ENCODE data around the gene MMAB.

The MMAB gene

DNA sequence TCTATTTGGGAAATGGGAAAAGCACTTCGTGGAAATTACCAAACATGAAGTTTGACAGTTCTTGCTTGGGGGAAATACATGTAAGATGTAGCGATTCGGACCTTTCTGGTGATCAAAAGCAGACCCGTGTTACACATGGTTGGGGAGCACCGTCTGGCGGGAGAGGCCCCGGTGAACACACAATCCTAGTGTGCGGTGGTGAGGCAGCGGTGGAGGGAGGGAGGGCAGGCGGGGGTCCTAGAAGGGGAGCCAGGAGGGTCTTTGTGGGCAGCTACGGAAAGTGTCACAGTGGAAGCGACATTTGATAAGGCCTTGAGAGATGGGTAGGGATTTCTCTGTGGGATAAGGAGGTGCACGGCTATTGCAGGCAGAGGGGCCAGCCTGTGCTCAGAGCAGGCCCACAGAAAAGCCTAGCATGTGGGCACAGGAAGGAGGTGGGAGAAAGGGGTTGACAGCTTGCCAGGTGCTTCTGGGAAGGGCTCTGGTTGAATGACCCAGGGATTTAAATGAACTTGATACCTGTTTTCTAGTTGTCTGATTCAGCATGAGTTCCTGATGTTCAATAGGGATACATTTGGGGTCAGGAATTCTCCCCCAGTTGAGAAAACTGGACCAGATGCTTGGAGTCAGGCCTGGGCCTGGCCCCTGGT is 7.5 kb upstream of the MMAB start:
- no peak overlapping the region for H3K4me3 ChIP-seq (ENCODE audit: low read length)
- TF ChIP-seq, protein P1, sequence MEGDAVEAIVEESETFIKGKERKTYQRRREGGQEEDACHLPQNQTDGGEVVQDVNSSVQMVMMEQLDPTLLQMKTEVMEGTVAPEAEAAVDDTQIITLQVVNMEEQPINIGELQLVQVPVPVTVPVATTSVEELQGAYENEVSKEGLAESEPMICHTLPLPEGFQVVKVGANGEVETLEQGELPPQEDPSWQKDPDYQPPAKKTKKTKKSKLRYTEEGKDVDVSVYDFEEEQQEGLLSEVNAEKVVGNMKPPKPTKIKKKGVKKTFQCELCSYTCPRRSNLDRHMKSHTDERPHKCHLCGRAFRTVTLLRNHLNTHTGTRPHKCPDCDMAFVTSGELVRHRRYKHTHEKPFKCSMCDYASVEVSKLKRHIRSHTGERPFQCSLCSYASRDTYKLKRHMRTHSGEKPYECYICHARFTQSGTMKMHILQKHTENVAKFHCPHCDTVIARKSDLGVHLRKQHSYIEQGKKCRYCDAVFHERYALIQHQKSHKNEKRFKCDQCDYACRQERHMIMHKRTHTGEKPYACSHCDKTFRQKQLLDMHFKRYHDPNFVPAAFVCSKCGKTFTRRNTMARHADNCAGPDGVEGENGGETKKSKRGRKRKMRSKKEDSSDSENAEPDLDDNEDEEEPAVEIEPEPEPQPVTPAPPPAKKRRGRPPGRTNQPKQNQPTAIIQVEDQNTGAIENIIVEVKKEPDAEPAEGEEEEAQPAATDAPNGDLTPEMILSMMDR (IDR thresholded peaks at IDR 0.05; ENCODE audit: insufficient read depth, low read depth, low read length, missing control alignments) = no peak
- no peak for DNase-seq (ENCODE audit: low read depth)

DNA sequence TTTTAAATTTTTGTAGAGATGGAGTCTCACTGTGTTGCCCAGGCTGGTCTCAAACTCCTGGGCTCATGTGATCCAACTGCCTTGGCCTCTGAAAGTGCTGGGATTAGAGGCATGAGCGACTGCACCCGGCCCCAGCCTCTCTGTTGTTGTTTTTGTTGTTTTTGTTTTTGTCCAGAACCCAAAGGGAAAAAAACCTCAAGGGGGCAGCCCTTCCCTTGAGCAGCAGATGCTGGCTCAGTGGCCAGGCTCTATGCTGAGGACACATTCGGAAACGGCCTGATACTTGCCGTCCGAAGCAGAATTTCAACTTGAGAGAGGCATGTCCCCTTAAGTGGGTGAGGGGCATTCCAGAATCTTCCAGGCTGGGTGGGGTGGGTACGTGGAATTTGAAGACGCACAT is 7.0 kb upstream of the MMAB start:
- TF ChIP-seq, protein P1 (IDR thresholded peaks at IDR 0.05; ENCODE audit: insufficient read depth, low read depth, low read length, missing control alignments) = no peak
- no peak overlapping the region for H3K4me3 ChIP-seq (ENCODE audit: low read length)
- no peak for DNase-seq (ENCODE audit: low read depth)

DNA sequence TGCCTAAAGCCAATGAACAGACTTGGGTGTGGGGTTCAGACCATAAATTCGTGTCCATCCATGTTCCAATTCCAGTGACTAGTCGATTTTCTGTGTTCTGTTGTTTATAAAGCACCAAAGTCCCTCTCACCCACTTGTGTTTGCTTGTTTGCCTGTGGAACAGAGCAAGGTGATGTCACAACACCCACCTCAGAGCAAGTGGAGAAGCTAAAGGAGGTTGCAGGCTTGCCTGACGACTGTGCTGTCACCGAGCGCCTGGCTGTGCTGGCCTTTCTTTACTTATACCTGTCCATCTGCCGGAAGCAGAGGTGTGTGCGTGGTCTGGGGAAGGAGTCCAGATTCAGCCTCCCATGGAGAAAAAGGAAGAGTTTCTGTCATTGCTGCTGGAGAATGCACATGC is 6.3 kb upstream of the MMAB start:
- H3K4me3 ChIP-seq (ENCODE audit: low read length) = no peak overlapping the region
- TF ChIP-seq, protein P1 (IDR thresholded peaks at IDR 0.05; ENCODE audit: insufficient read depth, low read depth, low read length, missing control alignments) = no peak

DNA sequence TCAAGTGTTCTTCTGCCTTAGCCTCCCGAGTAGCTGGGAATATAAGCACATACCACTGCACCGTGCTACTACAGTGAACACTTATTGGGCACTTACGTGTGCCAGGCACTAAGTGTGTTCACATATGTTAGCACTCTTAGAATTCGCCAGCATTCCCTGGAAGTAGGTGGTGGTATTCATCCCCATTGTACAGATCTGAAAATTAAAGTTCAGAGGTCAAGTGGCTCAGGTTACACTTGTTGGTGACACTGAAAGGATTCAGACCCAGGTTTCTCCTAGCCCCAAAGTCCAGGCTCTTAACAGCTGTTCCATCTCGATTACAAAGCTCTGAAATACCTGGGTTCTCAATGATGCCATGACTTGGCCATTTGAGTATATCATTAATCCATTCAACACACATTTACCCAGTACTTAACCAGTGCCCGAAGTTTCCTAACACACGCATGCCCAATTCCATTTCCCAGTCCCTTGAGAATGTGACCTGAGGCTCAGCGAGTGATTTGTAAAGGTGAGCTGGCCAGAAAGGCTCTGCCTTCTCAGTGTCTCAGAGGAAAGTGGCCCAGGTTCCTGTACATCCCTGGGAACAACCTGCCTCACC is 5.1 kb upstream of the MMAB start:
- no peak for DNase-seq (ENCODE audit: low read depth)
- no peak overlapping the region for H3K4me3 ChIP-seq (ENCODE audit: low read length)
- TF ChIP-seq, protein P1 (IDR thresholded peaks at IDR 0.05; ENCODE audit: insufficient read depth, low read depth, low read length, missing control alignments) = no peak

More for the DNA sequence above, 6.3 kb upstream of the MMAB start:
- DNase-seq (ENCODE audit: low read depth) = no peak

DNA sequence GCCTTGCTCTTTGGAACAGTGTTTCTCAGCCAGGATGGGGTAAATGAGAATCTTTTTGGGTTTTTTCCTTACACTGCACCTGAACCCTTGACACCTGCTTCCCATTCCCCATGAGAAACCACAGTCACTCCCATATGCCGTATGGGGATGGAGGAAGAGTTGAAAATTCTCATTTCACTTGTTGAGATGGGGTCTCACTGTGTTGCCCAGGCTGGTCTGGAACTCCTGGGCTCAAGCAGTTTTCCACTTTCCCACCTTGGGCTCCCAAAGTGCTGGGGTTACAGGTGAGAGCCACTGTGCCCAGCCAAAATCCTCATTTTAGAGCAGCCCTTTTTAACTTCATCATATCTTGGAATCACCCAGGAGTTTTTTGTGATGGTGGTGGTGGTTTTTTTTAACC is 4.0 kb upstream of the MMAB start:
- no peak for DNase-seq (ENCODE audit: low read depth)
- H3K4me3 ChIP-seq (ENCODE audit: low read length) = no peak overlapping the region
- TF ChIP-seq, protein P1 (IDR thresholded peaks at IDR 0.05; ENCODE audit: insufficient read depth, low read depth, low read length, missing control alignments) = no peak

DNA sequence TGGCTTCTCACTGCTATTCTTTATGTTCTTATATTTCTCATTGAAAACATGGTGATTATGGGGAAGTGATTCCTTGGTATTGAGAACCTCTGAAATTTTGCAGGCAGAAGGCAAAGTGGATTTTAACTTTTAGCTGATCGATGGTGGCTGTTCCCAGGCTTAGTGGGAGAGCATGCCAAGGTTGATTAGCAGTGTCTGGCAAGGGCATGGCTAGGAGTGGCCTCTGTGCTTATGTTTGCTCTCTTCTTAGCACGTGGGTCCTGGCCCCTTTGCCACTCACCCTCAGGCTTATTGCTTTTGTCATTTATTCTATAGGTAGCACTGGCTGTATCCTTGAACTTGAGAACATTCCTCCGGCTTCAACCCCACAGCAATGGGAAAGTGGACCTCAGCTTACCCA is 2.4 kb upstream of the MMAB start:
- H3K4me3 ChIP-seq (ENCODE audit: low read length) = no peak overlapping the region
- DNase-seq (ENCODE audit: low read depth) = no peak
- TF ChIP-seq, protein P1 (IDR thresholded peaks at IDR 0.05; ENCODE audit: insufficient read depth, low read depth, low read length, missing control alignments) = no peak

DNA sequence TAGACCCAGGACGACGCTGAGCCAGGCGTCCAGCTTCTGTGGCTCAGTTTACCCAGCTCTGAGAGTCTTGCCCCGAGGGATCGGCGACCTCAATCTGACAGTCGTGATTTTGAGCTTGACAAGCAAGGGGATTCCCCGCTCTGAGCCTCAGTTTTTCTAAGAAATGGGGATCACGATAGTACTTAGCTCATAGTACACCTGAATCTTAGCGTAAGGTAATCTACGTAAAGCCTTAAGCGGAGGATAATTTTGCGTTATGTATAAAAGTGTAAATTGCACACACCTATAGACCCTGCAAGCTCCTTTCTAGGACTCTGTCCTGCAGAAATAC is 575 bp upstream of the MMAB start:
- peak overlapping the region; percentile 85 for H3K4me3 ChIP-seq (ENCODE audit: low read length)
- no peak for DNase-seq (ENCODE audit: low read depth)
- TF ChIP-seq, protein P1 (IDR thresholded peaks at IDR 0.05; ENCODE audit: insufficient read depth, low read depth, low read length, missing control alignments) = no peak

All from epithelial cell of esophagus (primary cell).